ENCODE data around the gene PAH.

The PAH gene

DNA sequence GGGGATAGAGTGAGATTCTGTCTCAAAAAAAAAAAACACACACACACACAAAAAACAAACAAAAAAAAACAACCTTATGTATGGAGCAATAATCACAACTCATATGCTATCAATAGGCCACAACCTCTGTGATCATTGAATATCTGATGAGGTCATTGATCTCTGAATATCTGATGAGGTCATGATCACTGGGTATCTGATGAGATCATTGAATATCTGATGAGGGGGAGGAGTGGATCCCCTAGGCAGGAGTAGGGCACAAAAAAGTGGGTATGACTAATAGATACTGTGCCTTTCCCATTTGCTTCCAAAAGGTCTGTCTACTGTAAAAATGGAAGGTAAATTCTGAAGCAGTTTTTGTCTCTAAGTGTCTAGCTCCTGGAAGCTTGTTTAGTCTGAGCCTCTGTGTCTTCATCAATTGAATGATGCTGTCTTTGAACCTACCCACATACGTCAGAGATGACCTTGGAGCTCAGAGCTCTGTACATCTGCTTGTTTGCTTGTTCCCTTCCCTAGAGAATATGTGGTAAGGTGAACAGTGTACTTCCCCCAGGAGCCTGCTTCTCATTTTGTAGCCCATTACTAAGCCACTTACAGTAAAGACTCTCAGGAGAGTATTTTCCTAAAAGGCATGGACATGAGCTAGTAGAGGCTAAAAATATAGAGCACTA lies 13.6 kb downstream of the PAH start:
- no peak overlapping the region for H3K4me3 ChIP-seq (ENCODE audit: low read length)
- no peak for DNase-seq (ENCODE audit: low read depth)
- TF ChIP-seq, protein P1, sequence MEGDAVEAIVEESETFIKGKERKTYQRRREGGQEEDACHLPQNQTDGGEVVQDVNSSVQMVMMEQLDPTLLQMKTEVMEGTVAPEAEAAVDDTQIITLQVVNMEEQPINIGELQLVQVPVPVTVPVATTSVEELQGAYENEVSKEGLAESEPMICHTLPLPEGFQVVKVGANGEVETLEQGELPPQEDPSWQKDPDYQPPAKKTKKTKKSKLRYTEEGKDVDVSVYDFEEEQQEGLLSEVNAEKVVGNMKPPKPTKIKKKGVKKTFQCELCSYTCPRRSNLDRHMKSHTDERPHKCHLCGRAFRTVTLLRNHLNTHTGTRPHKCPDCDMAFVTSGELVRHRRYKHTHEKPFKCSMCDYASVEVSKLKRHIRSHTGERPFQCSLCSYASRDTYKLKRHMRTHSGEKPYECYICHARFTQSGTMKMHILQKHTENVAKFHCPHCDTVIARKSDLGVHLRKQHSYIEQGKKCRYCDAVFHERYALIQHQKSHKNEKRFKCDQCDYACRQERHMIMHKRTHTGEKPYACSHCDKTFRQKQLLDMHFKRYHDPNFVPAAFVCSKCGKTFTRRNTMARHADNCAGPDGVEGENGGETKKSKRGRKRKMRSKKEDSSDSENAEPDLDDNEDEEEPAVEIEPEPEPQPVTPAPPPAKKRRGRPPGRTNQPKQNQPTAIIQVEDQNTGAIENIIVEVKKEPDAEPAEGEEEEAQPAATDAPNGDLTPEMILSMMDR (IDR thresholded peaks at IDR 0.05; ENCODE audit: insufficient read depth, low read depth, low read length, missing control alignments): no peak

DNA sequence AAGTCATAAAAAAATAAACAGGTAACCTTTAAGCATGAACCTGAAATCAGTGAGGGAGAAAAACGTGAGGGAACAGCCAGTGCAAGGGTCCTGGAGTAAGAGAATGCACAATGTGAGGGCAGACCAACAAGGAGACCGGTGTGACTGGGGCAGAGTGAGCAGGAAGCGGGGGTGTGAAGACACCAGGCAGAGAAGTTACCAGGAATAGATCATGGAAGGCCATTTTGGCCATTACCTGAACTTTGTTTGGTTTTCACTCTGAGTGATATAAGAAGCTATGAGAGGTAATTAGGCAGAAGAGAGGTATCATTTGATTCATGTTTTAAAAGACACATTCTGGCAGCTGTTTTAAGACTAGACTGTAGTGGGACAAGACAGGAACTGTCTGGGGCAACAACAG lies 15.0 kb downstream of the PAH start:
- no peak overlapping the region for H3K4me3 ChIP-seq (ENCODE audit: low read length)
- TF ChIP-seq, protein P1 (IDR thresholded peaks at IDR 0.05; ENCODE audit: insufficient read depth, low read depth, low read length, missing control alignments): no peak

GRCh38 chr12:102900389-102900788 lies 16.7 kb downstream of the PAH start:
- TF ChIP-seq, protein P1 (IDR thresholded peaks at IDR 0.05; ENCODE audit: insufficient read depth, low read depth, low read length, missing control alignments): no peak
- DNase-seq (ENCODE audit: low read depth): no peak
- H3K4me3 ChIP-seq (ENCODE audit: low read length): no peak overlapping the region

More for the DNA sequence above, 15.0 kb downstream of the PAH start:
- DNase-seq (ENCODE audit: low read depth): no peak

GRCh38 chr12:102896067-102896466 lies 21.0 kb downstream of the PAH start:
- no peak for DNase-seq (ENCODE audit: low read depth)
- H3K4me3 ChIP-seq (ENCODE audit: low read length): no peak overlapping the region
- TF ChIP-seq, protein P1 (IDR thresholded peaks at IDR 0.05; ENCODE audit: insufficient read depth, low read depth, low read length, missing control alignments): no peak

DNA sequence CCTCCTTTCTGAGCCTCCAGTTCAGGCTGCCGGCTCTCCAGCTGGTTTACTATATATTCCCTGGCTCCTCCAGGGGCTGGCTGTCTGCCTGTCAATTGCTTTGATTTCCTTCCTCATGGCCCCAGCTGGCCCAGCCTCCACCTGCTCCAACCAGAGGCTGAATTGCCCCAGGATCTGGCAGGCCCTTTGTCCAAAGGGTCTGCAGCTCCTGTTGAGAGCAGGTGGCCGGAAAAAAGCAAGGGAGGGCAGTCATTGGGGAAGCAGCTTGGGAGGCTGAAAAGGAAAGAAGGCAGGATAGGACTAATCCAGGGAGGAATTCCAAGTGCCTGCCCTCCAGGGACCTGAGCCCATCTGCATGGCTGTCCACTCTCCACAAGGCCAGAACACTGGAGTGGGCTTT lies 25.3 kb downstream of the PAH start:
- DNase-seq (ENCODE audit: low read depth): no peak
- TF ChIP-seq, protein P1 (IDR thresholded peaks at IDR 0.05; ENCODE audit: insufficient read depth, low read depth, low read length, missing control alignments): no peak

DNA sequence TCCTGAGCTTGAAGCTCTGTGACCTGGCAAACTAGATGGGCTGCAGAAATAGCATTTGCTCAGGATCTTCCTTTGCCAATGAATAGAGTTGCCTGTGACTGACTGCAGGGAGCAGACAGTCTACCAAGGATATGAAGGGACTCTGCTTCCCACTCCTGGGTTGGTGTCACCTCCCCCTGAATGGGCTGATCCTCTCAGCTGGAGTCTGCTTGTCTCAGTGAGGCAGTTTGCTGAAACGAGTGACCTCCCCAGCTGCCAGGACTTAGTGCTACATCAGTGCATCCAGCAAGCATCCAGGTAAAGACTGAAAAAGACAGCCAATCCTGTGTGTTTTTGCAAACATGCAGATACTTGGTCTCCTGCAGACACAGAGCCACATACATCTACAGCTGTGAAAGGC lies 28.5 kb downstream of the PAH start:
- no peak for DNase-seq (ENCODE audit: low read depth)
- H3K4me3 ChIP-seq (ENCODE audit: low read length): no peak overlapping the region
- TF ChIP-seq, protein P1 (IDR thresholded peaks at IDR 0.05; ENCODE audit: insufficient read depth, low read depth, low read length, missing control alignments): no peak

More for the DNA sequence above, 25.3 kb downstream of the PAH start:
- H3K4me3 ChIP-seq (ENCODE audit: low read length): no peak overlapping the region

All from epithelial cell of esophagus (primary cell).